ENCODE measurements around the gene HOXA13.

Gene HOXA13

GRCh38 chr7:27199849-27200760, at the start of gene HOXA13:
HOXA13 (minus strand) TSS chr7:27200091; CDS start chr7:27200077, 14 bp downstream.
- H3K36me3 ChIP-seq (ENCODE audit: insufficient read depth, low read length), result no peaks in the 10 kb centered on the region
- H3K4me1 ChIP-seq (ENCODE audit: insufficient read depth, low read length, severe bottlenecking), result peaks cover 36% of the 10 kb centered on the region
- no peak for TF ChIP-seq EZH2 (IDR thresholded peaks at IDR 0.05; ENCODE audit: borderline replicate concordance, low read length)
- TF ChIP-seq CTCF (IDR thresholded peaks at IDR 0.05; ENCODE audit: low read length), result no peak
- no peaks in the 10 kb centered on the region; the same call in 1 of the 2 replicates for H3K27me3 ChIP-seq (ENCODE audit: insufficient read depth, low read length)
- no peaks in the 10 kb centered on the region for H3F3A ChIP-seq (ENCODE audit: insufficient read depth, low read length)
- H3K9ac ChIP-seq (ENCODE audit: low read length), result peak within 1 kb of the TSS; percentile 58
- no peaks in the 10 kb centered on the region for H3K79me2 ChIP-seq (ENCODE audit: insufficient read depth, low read length)
- H3K9me3 ChIP-seq (ENCODE audit: low read length), result no peaks in the 10 kb centered on the region
- peak within 1 kb of the TSS; percentile 82; the same call in 1 of the 2 replicates for H2AFZ ChIP-seq (ENCODE audit: low read length)
- peak within 1 kb of the TSS; percentile 86 for H3K4me2 ChIP-seq (ENCODE audit: low read length)
- H3K9me2 ChIP-seq (ENCODE audit: low read depth, low read length), result no peaks in the 10 kb centered on the region
- H4K20me1 ChIP-seq (ENCODE audit: insufficient read depth, low read length), result no peaks in the 10 kb centered on the region
- H3K27ac ChIP-seq (ENCODE audit: low read depth, low read length, poor library complexity, severe bottlenecking), result no peak within 1 kb of the TSS
- H3K4me3 ChIP-seq (ENCODE audit: low read depth, low read length, poor library complexity, severe bottlenecking), result peak within 1 kb of the TSS; percentile 69

- no peak overlapping the region for H3K4me3 ChIP-seq (ENCODE audit: low read depth, low read length, poor library complexity, severe bottlenecking)
- no peaks in the 10 kb centered on the region for H3K9me3 ChIP-seq (ENCODE audit: low read length)
- TF ChIP-seq EZH2 (IDR thresholded peaks at IDR 0.05; ENCODE audit: borderline replicate concordance, low read length) (no peak), CTCF (IDR thresholded peaks at IDR 0.05; ENCODE audit: low read length) (no peak)
- H2AFZ ChIP-seq (ENCODE audit: low read length), result no peak overlapping the region
- H3K27ac ChIP-seq (ENCODE audit: low read depth, low read length, poor library complexity, severe bottlenecking), result no peak overlapping the region
- no peak overlapping the region for H3K4me2 ChIP-seq (ENCODE audit: low read length)
- no peaks in the 10 kb centered on the region for H3K9me2 ChIP-seq (ENCODE audit: low read depth, low read length)
- no peaks in the 10 kb centered on the region for H4K20me1 ChIP-seq (ENCODE audit: insufficient read depth, low read length)
- no peaks in the 10 kb centered on the region for H3K36me3 ChIP-seq (ENCODE audit: insufficient read depth, low read length)
- H3K4me1 ChIP-seq (ENCODE audit: insufficient read depth, low read length, severe bottlenecking), result no peaks in the 10 kb centered on the region
- H3F3A ChIP-seq (ENCODE audit: insufficient read depth, low read length), result no peaks in the 10 kb centered on the region
- H3K27me3 ChIP-seq (ENCODE audit: insufficient read depth, low read length), result peaks cover 21% of the 10 kb centered on the region; the same call in 1 of the 2 replicates
- H3K79me2 ChIP-seq (ENCODE audit: insufficient read depth, low read length), result no peaks in the 10 kb centered on the region
- H3K9ac ChIP-seq (ENCODE audit: low read length), result no peak overlapping the region
These were observed 49.2 kb upstream of the HOXA13 start for GRCh38 chr7:27248911-27249723.

GRCh38 chr7:27248427-27248806, 48.5 kb upstream of the HOXA13 start:
- H3K9me3 ChIP-seq (ENCODE audit: low read length), result no peaks in the 10 kb centered on the region
- H3K4me1 ChIP-seq (ENCODE audit: insufficient read depth, low read length, severe bottlenecking), result no peaks in the 10 kb centered on the region

More at GRCh38 chr7:27248427-27248806, 48.5 kb upstream of the HOXA13 start:
- Histone ChIP-seq H3K4me3 (ENCODE audit: low read depth, low read length, poor library complexity, severe bottlenecking) (no peak overlapping the region), H3K36me3 (ENCODE audit: insufficient read depth, low read length) (no peaks in the 10 kb centered on the region), H2AFZ (ENCODE audit: low read length) (no peak overlapping the region), H3F3A (ENCODE audit: insufficient read depth, low read length) (no peaks in the 10 kb centered on the region), H3K27ac (ENCODE audit: low read depth, low read length, poor library complexity, severe bottlenecking) (no peak overlapping the region), H4K20me1 (ENCODE audit: insufficient read depth, low read length) (no peaks in the 10 kb centered on the region), H3K9me2 (ENCODE audit: low read depth, low read length) (no peaks in the 10 kb centered on the region), H3K79me2 (ENCODE audit: insufficient read depth, low read length) (no peaks in the 10 kb centered on the region), H3K4me2 (ENCODE audit: low read length) (no peak overlapping the region), H3K9ac (ENCODE audit: low read length) (no peak overlapping the region), H3K27me3 (ENCODE audit: insufficient read depth, low read length) (peaks cover 21% of the 10 kb centered on the region; the same call in 1 of the 2 replicates)
- TF ChIP-seq EZH2 (IDR thresholded peaks at IDR 0.05; ENCODE audit: borderline replicate concordance, low read length) (no peak), CTCF (IDR thresholded peaks at IDR 0.05; ENCODE audit: low read length) (no peak)

Measured in OCI-LY1 (cell line).